NCI-H1930 (cell line): ENCODE measurements around the gene MTTP.

Experiments used
- DNase-seq, 2 experiments: peaks; one replicate each; lab custom pipeline; 2025; lab: John Stamatoyannopoulos, UW

MTTP gene

DNA sequence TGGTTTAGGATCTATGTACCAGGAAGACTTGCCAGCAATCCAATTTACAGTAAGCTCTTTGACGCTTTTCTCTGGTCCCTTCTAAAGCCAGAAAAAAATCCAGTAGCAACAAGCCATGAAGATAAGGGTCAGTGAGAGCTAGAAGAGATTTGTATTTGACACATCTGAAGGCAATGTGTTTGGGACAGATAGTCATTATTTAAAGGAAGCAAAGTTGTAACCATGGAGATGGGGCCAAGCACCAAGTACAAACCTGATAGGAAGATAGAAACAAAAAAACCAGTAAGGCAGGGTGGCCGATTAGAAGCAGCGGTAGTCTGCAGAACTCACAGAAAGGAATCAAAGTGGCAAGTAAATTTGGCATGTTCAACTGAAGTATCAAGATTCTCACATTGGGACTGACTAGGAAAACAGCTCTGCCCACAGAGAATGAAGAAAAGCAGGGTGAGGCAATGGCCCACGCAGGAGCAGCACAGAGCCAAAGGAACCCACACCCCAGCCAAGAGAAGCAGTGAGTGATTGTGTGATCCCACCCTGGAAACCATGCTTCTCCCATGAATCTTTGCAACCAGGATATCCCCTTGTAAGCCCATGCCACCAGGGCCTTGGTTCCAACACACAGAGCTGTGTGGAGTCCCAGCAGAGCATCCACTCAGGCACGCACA lies 95.9 kb downstream of the MTTP start:
- DNase-seq, result no peak
